ENCODE measurements around the gene SQOR.

- TF ChIP-seq CTCF (IDR thresholded peaks at IDR 0.05 in 2 of 3, conservative IDR thresholded peaks at IDR 0.05 in 1 of 3; ENCODE audit: borderline replicate concordance in 1 of 3, insufficient read depth in 1 of 3, low read depth in 2 of 3, low read length in 2 of 3) (no peak), REST (IDR thresholded peaks at IDR 0.05; ENCODE audit: low read depth) (no peak)
These were observed 5.8 kb downstream of the SQOR start for GRCh38 chr15:45640616-45641015.
